T-helper 22 cell (primary cell): ENCODE measurements around the gene TTF2.
"Not testable (repeated sequence)": the region's sequence is repeated elsewhere in the genome, so short reads cannot be mapped to it uniquely, and the experiment has no call there.

Experiments used
- DNase-seq: peaks from one replicate; pipeline ENCODE4 v3.0.0-alpha.2; 2020; ENCODE audit warnings: low read depth

The TTF2 gene

GRCh38 chr1:117093870-117094621 is 33.9 kb downstream of the TTF2 start:
- DNase-seq: no peak

- DNase-seq: no peak
These were observed 34.9 kb downstream of the TTF2 start for GRCh38 chr1:117094841-117095604.

- DNase-seq: no peak
These were observed 36.9 kb downstream of the TTF2 start for GRCh38 chr1:117096951-117097408.

- no peak for DNase-seq
These were observed 37.3 kb downstream of the TTF2 start for GRCh38 chr1:117097443-117097842.

- no peak for DNase-seq
These were observed 38.3 kb downstream of the TTF2 start for GRCh38 chr1:117098287-117098890.

GRCh38 chr1:117101334-117101733 is 41.2 kb downstream of the TTF2 start:
- no peak for DNase-seq

GRCh38 chr1:117101858-117102257 is 41.7 kb downstream of the TTF2 start:
- DNase-seq: not testable (repeated sequence)

GRCh38 chr1:117104986-117105385 is 44.9 kb downstream of the TTF2 start:
- no peak for DNase-seq

GRCh38 chr1:117105722-117106121 is 45.6 kb downstream of the TTF2 start:
- no peak for DNase-seq

GRCh38 chr1:117106478-117106877 is 46.4 kb downstream of the TTF2 start:
- DNase-seq: no peak

GRCh38 chr1:117107364-117107763 is 47.2 kb downstream of the TTF2 start:
- DNase-seq: no peak

- DNase-seq: no peak
These were observed 50.6 kb downstream of the TTF2 start for GRCh38 chr1:117110774-117111173.

GRCh38 chr1:117112047-117112717 is 52.1 kb downstream of the TTF2 start:
- no peak for DNase-seq

- no peak for DNase-seq
These were observed 53.1 kb downstream of the TTF2 start for GRCh38 chr1:117113199-117113598.

GRCh38 chr1:117114877-117115276 is 54.8 kb downstream of the TTF2 start:
- no peak for DNase-seq

- DNase-seq: no peak
These were observed 56.1 kb downstream of the TTF2 start for GRCh38 chr1:117116090-117116783.

- DNase-seq: no peak
These were observed 56.6 kb downstream of the TTF2 start for GRCh38 chr1:117116784-117117130.

GRCh38 chr1:117117697-117118096 is 57.6 kb downstream of the TTF2 start:
- no peak for DNase-seq

GRCh38 chr1:117118137-117118536 is 58.0 kb downstream of the TTF2 start:
- DNase-seq: no peak

- DNase-seq: not testable (repeated sequence)
These were observed 59.0 kb downstream of the TTF2 start for GRCh38 chr1:117119144-117119543.

- DNase-seq: no peak
These were observed 60.9 kb downstream of the TTF2 start for GRCh38 chr1:117120774-117121588.
